Activated T-helper 1 cell treated with Interleukin-2 at 50 U/mL for 16 hours (primary cell): ENCODE data around the gene XIST.
"Not testable (repeated sequence)": the region's sequence is repeated elsewhere in the genome, so short reads cannot be mapped to it uniquely, and the experiment has no call there.

ENCODE experiments used
- DNase-seq: peaks from one replicate; pipeline ENCODE4 v3.0.0-alpha.2; 2020; ENCODE audit warnings: low read depth

Gene XIST

GRCh38 chrX:73839152-73839551 lies 13.4 kb downstream of the XIST start:
- no peak for DNase-seq

- DNase-seq: no peak
Measured at GRCh38 chrX:73838123-73838522, 14.4 kb downstream of the XIST start.

- DNase-seq: no peak
Measured at GRCh38 chrX:73836956-73837477, 15.5 kb downstream of the XIST start.

- no peak for DNase-seq
Measured at GRCh38 chrX:73834219-73834618, 18.3 kb downstream of the XIST start.

- DNase-seq: no peak
Measured at GRCh38 chrX:73832319-73832718, 20.2 kb downstream of the XIST start.

- DNase-seq: no peak
Measured at GRCh38 chrX:73831500-73831899, 21.0 kb downstream of the XIST start.

GRCh38 chrX:73830489-73831414 lies 21.8 kb downstream of the XIST start:
- DNase-seq: no peak

- no peak for DNase-seq
Measured at GRCh38 chrX:73829890-73830466, 22.5 kb downstream of the XIST start.

GRCh38 chrX:73828080-73828720 lies 24.3 kb downstream of the XIST start:
- no peak for DNase-seq

GRCh38 chrX:73827406-73827805 lies 25.1 kb downstream of the XIST start:
- no peak for DNase-seq

- DNase-seq: no peak
Measured at GRCh38 chrX:73826996-73827395, 25.5 kb downstream of the XIST start.

- DNase-seq: no peak
Measured at GRCh38 chrX:73825569-73825968, 26.9 kb downstream of the XIST start.

- DNase-seq: no peak
Measured at GRCh38 chrX:73823473-73824004, 29.0 kb downstream of the XIST start.

GRCh38 chrX:73822775-73823174 lies 29.7 kb downstream of the XIST start:
- DNase-seq: no peak

- no peak for DNase-seq
Measured at GRCh38 chrX:73821921-73822559, 30.5 kb downstream of the XIST start.

GRCh38 chrX:73819864-73820558 lies 32.5 kb downstream of the XIST start:
- DNase-seq: not testable (repeated sequence)

- DNase-seq: no peak
Measured at GRCh38 chrX:73818200-73819116, 34.1 kb downstream of the XIST start.

- no peak for DNase-seq
Measured at GRCh38 chrX:73817393-73818199, 34.9 kb downstream of the XIST start.

- DNase-seq: no peak
Measured at GRCh38 chrX:73812256-73812655, 40.3 kb downstream of the XIST start.
